Measurements from ENCODE around the gene ZNF473. TPM values are rescaled to one million over a fixed set of nuclear protein-coding genes. Genes with fewer than 3 reads are reported as not detected.

Gene ZNF473
- total and polyA plus RNA-seq, 2 of the 13 experiments (the other 11 are each of a cell fraction or from before 2014, with no cell fraction given): 5.8 to 11.9 TPM

DNA sequence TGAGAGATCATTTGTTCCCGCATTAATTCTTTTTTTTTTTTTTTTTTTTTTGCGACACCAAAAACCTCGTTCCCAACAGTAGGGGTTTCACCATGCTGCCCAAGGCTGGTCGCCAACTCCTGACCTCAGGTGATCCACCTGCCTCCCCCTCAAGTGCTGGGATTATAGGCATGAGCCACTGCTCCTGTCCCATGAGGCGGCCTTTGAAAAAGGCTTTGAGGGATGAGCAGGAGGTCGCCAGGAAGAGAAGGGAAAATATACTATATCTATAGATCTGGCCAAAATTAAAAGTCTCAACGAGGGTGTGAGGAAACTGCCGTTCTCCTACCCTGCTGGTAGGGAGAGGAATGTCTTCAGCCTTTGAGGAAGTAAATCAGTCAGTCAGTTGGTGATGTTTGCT lies 26.2 kb downstream of the ZNF473 start:
- Histone ChIP-seq H3K36me3 (replicated peaks in 1 of 2; ENCODE audit: control insufficient read depth in 1 of 2, insufficient read depth in 2 of 2, low read length in 2 of 2) (peaks cover 0 to 2% of the 10 kb centered on the region in 2 experiments; a peak in 4 of 5 replicates), H3K27me3 (ENCODE audit: control insufficient read depth in 1 of 2, insufficient read depth in 2 of 2, low read length in 2 of 2) (no peaks in the 10 kb centered on the region; a peak in 1 of 5 replicates), H3K9me3 (ENCODE audit: low read length) (no peaks in the 10 kb centered on the region), H3K79me2 (ENCODE audit: insufficient read depth, low read length) (no peaks in the 10 kb centered on the region), H3K4me2 (ENCODE audit: low read depth, low read length) (no peak overlapping the region), H3K4me1 (ENCODE audit: insufficient read depth, low read length) (no peaks in the 10 kb centered on the region; the same call in 1 of the 2 replicates), H3K4me3 (replicated peaks in 1 of 3; ENCODE audit: insufficient read depth in 1 of 3, low read depth in 2 of 3, low read length in 3 of 3) (no peak overlapping the region), H4K20me1 (ENCODE audit: insufficient read depth, low read length) (no peaks in the 10 kb centered on the region), H3K27ac (ENCODE audit: extremely low read length, insufficient read depth, low read length) (no peak overlapping the region), H2AFZ (ENCODE audit: low read length) (no peak overlapping the region), H3K9ac (ENCODE audit: insufficient read depth, low read depth, low read length) (no peak overlapping the region)
- WGBS (ENCODE audit: low lambda C conversion rate): 74% methylated on average over 8 of the region's 8 CpGs
- in situ Hi-C loops (cut with HindIII; ENCODE audit: extremely low pct_ligation_motif_present, low pct_unique_long_range_greater_than_20kb): no loop called here
- BruUV-seq (replicated peaks): no TSS peak
- intact Hi-C loops (cut with micrococcal nuclease; ENCODE audit: unreplicated experiment): no loop called here
- TF ChIP-seq ARNT2 (CRISPR knock-in tag; IDR thresholded peaks at IDR 0.05; ENCODE audit: low read depth): no peak
- TF ChIP-seq ZNF563 (CRISPR knock-in tag; IDR thresholded peaks at IDR 0.05): no peak
- TF ChIP-seq ZNF232 (CRISPR knock-in tag; IDR thresholded peaks at IDR 0.05; ENCODE audit: borderline replicate concordance): no peak
- TF ChIP-seq MBD4 (IDR thresholded peaks at IDR 0.05; ENCODE audit: borderline replicate concordance, low read length): no peak
- no peak for TF ChIP-seq SOX6 (IDR thresholded peaks at IDR 0.05)
- no peak for TF ChIP-seq SOX6 (CRISPR knock-in tag; IDR thresholded peaks at IDR 0.05)
- DNase-seq (ENCODE audit: low spot score) (no peak), FAIRE-seq (no peak), ATAC-seq (no peak)
- ChIA-PET POLR2A (no interaction called here), CTCF (ENCODE audit: low intra/inter-chr PET ratio, low total read pairs) (no interaction called here)

GRCh38 chr19:50053119-50053518 lies 27.3 kb downstream of the ZNF473 start:
- H3K4me1 ChIP-seq (ENCODE audit: insufficient read depth, low read length): no peaks in the 10 kb centered on the region; the same call in 1 of the 2 replicates
- ChIA-PET POLR2A (no interaction called here), CTCF (ENCODE audit: low intra/inter-chr PET ratio, low total read pairs) (no interaction called here)
- no peak overlapping the region for H2AFZ ChIP-seq (ENCODE audit: low read length)
- H3K4me2 ChIP-seq (ENCODE audit: low read depth, low read length): no peak overlapping the region
- ATAC-seq (no peak), DNase-seq (ENCODE audit: low spot score) (no peak), FAIRE-seq (no peak)
- no TSS peak for BruUV-seq (replicated peaks)
- WGBS (ENCODE audit: low lambda C conversion rate): 65% methylated on average over 4 of the region's 4 CpGs
- H3K9me3 ChIP-seq (ENCODE audit: low read length): no peaks in the 10 kb centered on the region
- no peaks in the 10 kb centered on the region; a peak in 2 of 5 replicates for H3K36me3 ChIP-seq (replicated peaks in 1 of 2; ENCODE audit: control insufficient read depth in 1 of 2, insufficient read depth in 2 of 2, low read length in 2 of 2)
- no peaks in the 10 kb centered on the region; a peak in 1 of 5 replicates for H3K27me3 ChIP-seq (ENCODE audit: control insufficient read depth in 1 of 2, insufficient read depth in 2 of 2, low read length in 2 of 2)
- H3K27ac ChIP-seq (ENCODE audit: extremely low read length, insufficient read depth, low read length): no peak overlapping the region
- no peaks in the 10 kb centered on the region for H4K20me1 ChIP-seq (ENCODE audit: insufficient read depth, low read length)
- in situ Hi-C loops (cut with HindIII; ENCODE audit: extremely low pct_ligation_motif_present, low pct_unique_long_range_greater_than_20kb) (no loop called here), intact Hi-C loops (cut with micrococcal nuclease; ENCODE audit: unreplicated experiment) (no loop called here)
- no peak overlapping the region for H3K9ac ChIP-seq (ENCODE audit: insufficient read depth, low read depth, low read length)
- TF ChIP-seq PITX1 (CRISPR knock-in tag; IDR thresholded peaks at IDR 0.05) (no peak), ZNF329 (CRISPR knock-in tag; IDR thresholded peaks at IDR 0.05; ENCODE audit: low read depth) (peak; percentile 95)
- no peaks in the 10 kb centered on the region for H3K79me2 ChIP-seq (ENCODE audit: insufficient read depth, low read length)
- H3K4me3 ChIP-seq (replicated peaks in 1 of 3; ENCODE audit: insufficient read depth in 1 of 3, low read depth in 2 of 3, low read length in 3 of 3): no peak overlapping the region
